Dedifferentiated amniotic fluid mesenchymal stem cell (primary cell): ENCODE measurements around the gene DCHS1.
"Not testable (repeated sequence)": the region's sequence is repeated elsewhere in the genome, so short reads cannot be mapped to it uniquely, and the experiment has no call there.

ENCODE experiments used
- DNase-seq: peaks from one replicate; pipeline ENCODE4 v3.0.0-alpha.2; 2016; ENCODE audit errors: extremely low spot score

DCHS1 gene, protein sequence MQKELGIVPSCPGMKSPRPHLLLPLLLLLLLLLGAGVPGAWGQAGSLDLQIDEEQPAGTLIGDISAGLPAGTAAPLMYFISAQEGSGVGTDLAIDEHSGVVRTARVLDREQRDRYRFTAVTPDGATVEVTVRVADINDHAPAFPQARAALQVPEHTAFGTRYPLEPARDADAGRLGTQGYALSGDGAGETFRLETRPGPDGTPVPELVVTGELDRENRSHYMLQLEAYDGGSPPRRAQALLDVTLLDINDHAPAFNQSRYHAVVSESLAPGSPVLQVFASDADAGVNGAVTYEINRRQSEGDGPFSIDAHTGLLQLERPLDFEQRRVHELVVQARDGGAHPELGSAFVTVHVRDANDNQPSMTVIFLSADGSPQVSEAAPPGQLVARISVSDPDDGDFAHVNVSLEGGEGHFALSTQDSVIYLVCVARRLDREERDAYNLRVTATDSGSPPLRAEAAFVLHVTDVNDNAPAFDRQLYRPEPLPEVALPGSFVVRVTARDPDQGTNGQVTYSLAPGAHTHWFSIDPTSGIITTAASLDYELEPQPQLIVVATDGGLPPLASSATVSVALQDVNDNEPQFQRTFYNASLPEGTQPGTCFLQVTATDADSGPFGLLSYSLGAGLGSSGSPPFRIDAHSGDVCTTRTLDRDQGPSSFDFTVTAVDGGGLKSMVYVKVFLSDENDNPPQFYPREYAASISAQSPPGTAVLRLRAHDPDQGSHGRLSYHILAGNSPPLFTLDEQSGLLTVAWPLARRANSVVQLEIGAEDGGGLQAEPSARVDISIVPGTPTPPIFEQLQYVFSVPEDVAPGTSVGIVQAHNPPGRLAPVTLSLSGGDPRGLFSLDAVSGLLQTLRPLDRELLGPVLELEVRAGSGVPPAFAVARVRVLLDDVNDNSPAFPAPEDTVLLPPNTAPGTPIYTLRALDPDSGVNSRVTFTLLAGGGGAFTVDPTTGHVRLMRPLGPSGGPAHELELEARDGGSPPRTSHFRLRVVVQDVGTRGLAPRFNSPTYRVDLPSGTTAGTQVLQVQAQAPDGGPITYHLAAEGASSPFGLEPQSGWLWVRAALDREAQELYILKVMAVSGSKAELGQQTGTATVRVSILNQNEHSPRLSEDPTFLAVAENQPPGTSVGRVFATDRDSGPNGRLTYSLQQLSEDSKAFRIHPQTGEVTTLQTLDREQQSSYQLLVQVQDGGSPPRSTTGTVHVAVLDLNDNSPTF (N-terminal part only)

DNA sequence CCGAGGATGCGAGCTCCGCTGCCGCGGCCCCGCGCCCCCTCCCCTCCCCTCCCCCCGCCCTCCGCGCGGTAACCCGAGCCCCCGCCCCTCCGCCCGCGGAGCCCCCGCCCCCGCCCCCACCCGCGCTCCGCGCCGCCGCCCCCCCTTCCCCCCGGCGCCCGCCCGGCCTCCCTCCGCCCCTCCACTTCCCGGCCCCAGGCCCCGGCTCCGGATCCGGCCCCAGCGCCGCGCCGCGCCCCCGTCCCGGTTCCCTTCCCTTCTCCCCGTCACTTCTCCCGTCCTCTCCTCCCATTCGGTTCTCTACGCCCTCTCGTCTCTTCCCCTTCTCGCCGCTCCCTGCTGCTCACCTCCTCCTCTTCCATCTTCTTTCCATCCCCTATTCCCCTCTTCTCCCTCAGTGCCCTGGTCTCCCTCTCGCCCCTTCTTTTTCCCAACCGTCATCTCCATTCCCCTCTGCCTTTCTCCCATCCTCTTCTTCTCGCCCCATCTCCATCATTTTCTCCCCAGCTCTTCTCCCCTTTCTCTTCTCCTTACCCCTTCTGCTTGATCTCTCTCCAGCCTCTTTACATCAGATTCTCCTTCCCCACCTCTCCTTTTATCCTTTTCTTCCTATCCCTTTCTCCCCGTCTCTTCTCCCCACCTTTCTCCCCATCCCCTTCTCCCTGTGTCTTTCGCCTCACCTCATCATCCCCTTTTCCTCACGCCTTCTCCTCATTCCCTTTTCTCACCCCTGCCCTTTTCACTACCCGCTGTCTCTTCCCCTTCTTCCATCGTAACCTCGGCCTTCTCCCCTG lies at the start of gene DCHS1:
Gene DCHS1 (minus strand): TSS at position 20 of the 794 bp plus-strand sequence. CDS start 14,196 bp downstream, outside the sequence.
- DNase-seq: no peak

DNA sequence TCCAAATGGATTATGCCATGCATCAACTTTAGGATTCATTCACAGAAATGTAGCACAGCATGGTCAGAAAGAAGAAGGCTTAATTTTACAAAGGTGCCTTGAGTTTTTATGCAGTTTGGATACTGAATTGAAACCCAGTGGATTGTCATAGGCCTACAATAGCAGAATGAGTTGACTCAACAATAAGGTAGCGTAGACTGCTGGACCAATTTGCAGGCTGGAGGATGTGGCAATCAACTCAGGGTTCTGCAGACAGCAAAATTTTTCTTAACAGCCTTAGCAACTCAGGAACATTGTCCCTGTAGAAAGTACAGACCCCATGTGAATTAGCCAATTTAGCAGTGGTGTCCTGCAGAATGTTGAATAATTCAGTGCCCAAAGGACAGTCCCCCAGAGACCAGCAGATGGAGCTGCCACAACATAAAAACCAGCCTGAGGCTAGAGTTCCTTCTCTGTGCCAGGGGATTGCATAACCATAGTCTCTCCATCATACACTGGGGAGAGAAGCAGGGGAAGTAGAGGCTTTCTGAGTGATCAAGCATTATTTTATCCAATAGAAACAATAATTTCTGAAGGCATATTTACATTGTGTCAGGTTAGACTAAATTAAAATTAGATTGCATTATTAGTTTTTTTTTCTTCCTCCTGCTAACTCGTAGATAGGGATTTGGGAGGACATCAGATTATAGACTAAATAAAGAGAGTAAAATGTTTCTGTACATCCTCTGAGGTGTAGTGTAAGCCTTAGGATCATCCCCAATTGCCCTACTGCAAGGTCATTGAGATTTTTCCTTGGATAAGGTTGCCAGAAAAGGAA lies 47.8 kb upstream of the DCHS1 start:
- peak; percentile 87 for DNase-seq

DNA sequence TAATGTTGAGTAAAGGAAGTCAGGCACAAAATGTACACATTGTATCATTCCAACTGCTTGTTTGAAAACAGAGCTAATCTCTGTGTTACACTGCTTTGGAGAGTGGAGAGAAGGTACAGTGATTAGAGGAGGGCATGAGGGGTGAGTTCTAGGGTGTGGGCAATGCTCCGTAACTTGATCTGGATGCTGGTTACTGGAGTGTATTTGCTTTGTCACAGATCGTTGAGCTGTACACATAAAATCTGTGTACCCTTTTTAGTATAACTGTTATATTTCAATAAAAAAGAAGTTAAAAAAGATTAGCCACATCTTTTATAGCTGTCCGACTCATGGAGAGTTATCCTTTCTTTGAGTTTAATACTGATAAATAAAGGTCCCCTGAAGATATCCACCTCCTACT lies 46.3 kb upstream of the DCHS1 start:
- not testable (repeated sequence) for DNase-seq

DNA sequence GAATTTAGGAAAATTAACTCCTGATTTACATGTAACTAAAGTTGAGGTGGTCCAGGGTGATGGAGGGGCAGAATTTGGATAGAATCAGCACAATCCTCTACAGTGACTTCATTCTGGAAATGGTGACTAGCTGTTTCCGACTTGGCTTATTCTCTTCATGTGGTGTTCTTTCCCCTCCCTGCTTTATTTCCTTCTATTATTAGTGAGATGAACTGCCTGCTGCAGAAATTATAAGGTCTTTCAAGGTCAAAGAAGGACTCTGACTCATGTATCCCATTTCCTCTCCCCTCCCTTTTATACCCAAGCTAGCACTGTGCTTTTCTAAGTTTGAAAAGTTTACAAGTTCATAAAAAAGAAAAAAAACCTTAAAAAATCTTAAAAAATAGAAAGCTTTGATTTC lies 39.8 kb upstream of the DCHS1 start:
- DNase-seq: no peak

DNA sequence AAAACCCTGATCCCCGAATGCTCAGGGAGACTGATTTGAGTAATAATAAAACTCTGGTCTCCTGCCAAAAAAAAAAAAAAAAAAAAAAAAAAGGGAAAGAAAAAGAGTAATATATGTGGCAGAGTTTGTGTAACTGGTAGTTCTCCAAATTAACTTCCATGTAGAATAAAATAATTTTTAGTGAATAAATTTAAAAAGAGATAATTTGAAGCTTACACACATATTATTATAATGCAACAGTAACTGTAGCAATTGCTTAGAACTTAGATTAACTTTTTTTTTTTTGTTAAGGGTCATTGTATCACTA lies 38.6 kb upstream of the DCHS1 start:
- no peak for DNase-seq

DNA sequence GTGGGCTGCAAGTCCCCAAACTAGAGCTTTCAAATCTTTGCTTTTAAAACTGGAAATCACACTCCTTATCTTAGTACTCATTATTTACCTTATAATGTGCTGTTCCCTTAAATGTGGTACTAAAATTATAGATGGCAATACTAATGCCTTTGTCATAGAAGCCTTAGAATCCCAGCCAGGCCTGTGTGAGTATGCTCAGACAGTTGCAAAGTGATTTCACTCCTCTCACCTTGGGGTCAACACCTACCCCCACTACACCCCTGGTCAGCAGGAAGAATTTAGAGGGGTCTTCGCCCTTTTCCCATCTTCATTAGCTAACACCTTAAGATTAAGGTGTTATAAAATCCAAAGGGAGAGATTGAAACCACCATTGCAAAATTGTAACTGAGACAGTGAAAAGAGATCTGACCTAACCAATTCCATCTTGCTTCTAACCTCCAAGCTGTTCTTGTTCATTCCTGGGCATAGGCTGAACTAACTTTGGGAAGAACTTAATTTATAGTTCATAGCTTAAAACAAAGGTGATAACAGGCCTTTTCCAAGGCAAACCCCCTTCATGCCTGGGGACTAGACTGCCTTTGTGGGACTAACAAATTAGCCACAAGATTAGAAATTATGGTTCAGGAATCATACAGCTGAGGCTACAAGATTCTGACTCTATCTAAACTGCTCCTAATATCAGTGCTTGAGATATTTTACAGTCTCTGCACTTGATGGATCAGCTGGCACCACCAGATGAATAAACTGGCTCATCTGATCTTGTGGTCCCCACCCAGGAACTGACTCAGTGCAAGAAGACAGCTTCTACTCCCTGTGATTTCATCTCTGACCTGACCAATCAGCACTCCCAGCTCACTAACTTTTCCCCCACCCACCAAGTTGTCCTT lies 38.0 kb upstream of the DCHS1 start:
- DNase-seq: peak; percentile 76

DNA sequence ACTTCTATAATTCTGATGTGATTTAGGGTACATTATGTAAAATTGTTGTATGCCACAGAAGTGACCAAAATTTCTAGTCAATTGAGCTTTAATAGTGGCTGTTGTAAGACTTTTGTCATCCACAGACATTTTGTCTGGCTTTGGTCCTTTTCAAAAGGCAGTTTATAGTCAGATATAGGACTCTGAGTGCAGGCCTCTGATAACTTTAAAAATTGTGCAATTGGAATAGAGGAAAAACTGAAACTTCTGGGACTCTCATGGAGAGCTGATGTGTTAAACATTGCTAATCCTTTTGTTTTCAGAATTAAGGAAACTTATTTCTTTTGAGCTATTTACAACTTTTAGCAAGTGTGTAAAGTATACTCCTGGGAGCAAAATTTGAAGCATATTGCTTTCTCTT lies 36.5 kb upstream of the DCHS1 start:
- no peak for DNase-seq

DNA sequence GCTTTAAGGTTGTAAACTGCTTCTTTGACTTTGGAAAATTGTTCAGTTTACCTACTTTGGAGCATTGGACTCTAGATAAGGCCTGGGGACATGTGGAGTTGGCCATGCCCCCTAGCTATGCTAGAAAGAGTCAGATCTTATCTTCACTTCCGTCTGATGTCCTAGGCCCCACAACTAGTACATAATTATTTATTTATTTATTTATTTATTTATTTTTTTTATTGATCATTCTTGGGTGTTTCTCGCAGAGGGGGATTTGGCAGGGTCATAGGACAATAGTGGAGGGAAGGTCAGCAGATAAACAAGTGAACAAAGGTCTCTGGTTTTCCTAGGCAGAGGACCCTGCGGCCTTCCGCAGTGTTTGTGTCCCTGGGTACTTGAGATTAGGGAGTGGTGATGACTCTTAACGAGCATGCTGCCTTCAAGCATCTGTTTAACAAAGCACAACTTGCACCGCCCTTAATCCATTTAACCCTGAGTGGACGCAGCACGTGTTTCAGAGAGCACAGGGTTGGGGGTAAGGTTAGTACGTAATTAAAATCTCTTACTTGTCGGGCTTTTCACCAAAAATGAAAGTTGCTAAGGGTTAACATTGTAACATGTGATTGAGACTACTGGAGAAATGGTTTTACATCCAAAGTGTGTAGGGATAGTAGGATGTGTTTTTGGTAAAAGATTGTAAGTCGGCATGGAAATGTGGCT lies 35.0 kb upstream of the DCHS1 start:
- DNase-seq: not testable (repeated sequence)

DNA sequence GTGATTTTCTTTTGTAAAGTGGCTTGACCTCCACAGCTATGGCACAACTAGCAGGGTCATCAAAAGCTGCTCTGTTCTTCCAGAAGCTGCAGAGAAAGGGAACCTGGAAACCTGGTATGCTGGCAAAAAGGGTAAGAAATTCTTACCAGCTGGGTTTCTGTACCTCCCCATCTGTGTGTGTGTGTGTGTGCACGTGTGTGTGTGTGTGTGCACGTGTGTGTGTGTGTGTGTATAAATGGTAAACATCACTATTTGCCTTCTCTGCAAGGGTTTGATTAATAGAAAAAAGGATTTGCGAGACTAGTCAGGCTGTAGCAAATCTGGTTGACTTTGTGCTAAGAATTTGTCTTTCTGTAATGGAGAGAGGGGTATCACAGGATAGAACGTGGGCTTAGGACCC lies 32.3 kb upstream of the DCHS1 start:
- no peak for DNase-seq

DNA sequence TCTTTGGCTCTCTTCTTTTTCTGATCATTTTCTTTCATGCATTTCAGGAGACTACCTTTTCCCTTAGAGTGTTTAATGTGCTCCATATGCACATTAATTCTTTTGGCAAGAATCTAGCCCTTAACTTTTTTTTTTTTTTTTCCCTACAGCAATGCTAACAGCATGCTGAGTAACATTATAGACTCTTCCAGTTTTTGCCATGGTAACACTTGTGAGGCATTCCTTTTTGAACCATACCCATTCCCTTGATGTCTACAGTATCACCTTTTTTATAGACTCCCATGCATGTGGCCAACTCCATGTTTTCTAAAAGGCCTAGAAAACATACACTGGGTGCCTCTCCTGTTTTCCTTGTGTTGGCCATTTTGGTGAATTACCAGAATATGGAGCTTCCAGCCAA lies 30.4 kb upstream of the DCHS1 start:
- no peak for DNase-seq

DNA sequence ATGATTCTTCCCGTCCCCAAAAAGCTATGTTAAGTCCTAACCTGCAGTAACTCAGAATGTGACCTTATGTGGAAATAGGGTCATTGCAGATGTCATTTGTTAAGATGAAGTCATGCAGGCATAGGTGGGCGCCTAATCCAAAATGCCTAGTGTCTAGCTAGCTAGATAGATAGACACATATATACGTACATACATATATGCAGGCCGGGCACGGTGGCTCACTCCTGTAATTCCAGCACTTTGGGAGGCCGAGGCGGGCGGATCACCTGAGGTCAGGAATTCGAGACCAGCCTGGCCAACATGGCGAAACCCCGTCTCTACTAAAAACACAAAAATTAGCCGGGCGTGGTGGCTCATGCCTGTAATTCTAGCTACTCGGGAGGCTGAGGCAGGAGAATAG lies 28.5 kb upstream of the DCHS1 start:
- DNase-seq: not testable (repeated sequence)

DNA sequence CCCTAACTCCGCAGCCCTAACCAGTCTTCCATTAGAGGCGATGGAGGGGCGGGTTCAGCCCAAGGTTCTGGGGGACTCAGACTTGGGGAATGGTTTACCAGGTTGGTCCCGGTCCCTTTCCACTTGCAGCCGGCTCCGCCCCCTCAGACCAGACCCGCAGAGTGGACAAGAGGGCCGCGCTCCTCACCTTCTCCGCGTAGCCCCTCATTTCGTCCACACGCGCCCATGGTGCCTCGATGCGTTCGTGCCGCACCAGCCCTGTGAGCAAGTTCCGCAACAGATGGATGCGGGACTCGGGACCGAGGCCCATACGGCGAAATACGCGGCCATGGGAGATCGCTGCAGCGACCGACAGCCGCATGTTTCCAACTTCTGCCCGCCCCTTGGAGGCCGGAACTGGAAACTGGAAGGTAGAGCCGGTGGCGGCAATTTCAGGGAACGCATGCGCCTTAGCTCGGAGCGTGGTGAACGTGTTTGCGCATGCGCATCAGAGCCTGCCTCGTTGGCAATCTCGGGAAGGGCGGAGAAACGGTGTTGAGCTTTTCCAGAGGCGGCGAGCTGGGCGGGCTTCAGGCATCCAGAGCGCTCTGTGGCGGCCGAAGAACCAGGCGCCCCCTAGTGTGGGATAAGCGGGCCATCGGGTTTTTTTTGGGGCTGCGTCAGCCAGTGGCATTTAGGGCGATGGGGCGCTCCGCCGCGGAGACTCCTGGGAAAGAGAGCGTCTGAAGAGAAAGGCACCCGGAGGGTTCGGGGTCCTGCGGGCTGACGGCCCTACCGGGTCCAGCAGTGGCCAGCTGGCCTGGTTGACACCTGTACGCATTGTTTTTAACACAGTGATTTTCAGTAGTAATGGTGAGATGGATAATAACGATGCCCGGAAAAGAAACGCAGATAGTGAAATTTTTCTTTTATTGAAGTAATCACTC lies 27.6 kb upstream of the DCHS1 start, which contains the start of gene MRPL17:
Gene MRPL17 (minus strand): TSS at position 405 of the 926 bp plus-strand sequence. CDS start 44 bp downstream, at position 361.
- peak; percentile 99 for DNase-seq

DNA sequence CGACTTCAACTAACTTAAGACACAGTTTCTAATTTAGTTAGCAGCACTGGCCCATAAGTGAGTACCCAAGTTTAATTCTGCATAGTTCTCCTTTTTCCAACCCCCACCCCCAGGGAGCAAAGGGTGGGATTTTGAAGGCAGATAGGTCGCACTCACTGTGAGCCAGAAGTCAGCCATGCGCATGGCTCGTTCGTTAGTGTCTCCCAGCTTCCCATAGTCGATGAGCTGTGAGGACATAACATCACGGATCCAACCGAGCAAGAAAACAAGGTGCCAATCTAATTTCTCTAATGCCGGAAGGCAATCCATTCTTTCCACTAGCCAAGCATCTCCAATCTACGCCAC lies 27.0 kb upstream of the DCHS1 start:
- DNase-seq: no peak

DNA sequence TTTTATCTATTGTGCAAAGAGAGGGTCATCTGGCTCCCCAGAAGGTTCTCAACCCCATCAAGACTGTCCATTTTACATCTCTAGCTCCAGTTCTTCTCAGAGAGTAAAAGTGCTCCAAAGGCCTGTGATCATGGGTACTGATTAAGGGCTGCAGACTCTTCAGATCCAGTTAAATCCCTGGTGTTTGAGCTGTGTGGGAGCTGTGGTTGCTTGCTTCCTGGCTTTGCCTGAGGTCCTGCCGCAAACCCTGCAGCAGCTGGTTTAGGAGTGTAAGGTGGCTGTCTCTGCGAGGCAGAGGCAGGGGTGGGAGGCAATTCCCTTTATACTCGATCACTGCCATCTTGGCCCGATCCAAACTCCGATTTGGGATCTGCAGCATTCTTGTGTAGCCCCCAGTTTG lies 26.3 kb upstream of the DCHS1 start:
- DNase-seq: no peak

DNA sequence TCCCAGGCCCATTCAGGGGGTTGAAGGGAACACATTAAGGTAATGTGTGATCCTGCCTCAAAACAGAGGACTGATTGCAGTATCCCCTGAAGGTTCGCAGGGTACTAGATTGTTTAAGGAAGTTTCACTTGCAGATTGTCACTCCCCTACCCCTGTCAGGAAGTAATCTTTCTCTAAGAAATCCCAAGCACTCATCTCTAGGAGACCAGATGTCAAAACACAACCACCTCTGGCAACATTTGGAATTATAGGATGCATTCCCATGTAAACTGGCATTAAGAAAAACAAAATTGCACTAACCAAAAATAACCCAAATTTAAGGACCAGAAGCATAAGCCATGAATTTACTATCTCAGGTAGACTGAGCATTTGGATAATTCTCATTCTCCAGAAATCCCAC lies 25.9 kb upstream of the DCHS1 start:
- DNase-seq: no peak

DNA sequence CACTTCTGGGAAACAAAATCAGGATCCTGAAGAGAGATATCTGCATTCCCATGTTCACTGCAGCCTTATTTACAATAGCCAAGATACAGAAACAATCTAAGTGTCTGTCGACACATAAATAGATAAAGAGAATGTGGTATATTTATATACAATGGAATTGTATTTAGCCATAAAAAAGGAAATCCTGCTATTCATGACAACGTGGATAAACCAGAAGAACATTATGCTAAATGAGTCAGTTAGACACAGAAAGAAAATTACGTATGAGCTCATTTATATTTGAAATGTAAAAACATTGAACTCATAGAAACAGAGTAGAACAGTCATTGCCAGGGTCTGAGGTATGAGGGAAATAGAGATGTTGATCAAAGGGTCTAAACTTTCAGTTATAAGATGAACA lies 21.4 kb upstream of the DCHS1 start:
- DNase-seq: no peak

DNA sequence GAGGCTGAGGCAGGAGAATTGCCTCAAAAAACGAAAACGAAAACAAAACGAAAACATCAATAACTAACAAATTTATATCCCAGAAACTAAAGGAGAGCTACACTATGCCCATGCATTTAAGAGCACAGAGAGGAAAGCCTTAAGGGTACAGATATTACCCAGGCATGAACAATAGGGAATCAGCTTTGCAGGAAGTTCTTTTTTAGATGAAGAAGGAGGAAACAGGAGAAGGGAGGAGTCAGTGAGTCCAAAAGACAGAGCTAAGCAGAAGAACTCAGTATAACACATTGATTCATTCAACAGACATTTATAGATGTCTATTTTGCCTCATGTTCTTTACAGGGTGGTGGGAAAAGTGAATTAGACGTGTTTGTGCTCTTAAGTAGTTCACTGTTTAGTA lies 19.3 kb upstream of the DCHS1 start:
- no peak for DNase-seq

DNA sequence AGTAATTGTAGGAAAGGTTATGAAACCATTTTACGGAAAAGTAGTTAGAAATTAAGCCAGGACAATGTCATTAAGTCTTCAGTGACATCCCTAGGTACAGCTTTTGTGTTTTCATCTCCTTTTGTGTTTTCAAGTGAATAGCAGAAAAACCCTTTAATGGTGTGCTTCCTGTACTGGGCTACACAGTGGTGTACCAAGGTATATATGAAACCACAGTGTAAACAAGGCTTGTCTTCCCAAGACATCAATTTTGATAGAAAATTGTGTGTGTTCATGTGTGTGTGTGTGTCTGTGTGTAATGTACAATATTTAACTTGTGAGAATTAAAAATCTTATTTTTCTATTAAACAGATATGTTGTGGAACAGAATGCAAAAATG lies 18.6 kb upstream of the DCHS1 start:
- DNase-seq: no peak
